GM12892 (cell line): ENCODE data around the gene WWC2.

Source experiments
- POLR2A ChIP-seq: IDR thresholded peaks from 2 replicates; pipeline ENCODE4 v1.6.1; 2011; ENCODE audit warnings: low read depth, low read length, control low read depth
- POLR2AphosphoS5 ChIP-seq: IDR thresholded peaks from 2 replicates; pipeline ENCODE4 v1.6.1; 2011; ENCODE audit warnings: low read depth, low read length, control low read depth
- TAF1 ChIP-seq: IDR thresholded peaks from 2 replicates; pipeline ENCODE4 v1.6.1; 2011; ENCODE audit warnings: low read depth, mild to moderate bottlenecking, control low read depth, low read length, borderline replicate concordance

DNA sequence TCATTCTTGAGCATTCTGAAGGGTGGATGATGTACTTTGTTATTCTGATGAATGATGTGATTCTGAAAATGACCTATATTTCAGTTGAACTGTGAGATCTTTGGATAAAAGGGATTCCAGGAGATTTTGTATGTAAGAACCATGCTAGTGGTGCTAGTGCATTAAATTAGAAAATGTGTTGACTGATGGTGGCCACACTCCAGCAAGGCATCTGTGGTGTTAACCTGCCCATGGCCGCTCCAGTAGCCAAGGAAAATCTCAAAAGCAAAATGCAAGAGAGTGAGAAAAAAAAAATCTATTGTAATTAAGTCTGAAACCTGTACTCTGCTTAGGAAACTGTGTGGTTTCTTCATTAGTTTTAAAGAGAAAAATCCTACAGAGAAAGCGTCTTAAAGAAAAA lies 93.5 kb downstream of the WWC2 start:
- TF ChIP-seq POLR2A (no peak), TAF1 (no peak), POLR2AphosphoS5 (no peak)
